Ovary (tissue), 9 donors: Measurements from ENCODE around the gene RSBN1L. TPM values are rescaled to one million over a fixed set of nuclear protein-coding genes. Genes with fewer than 3 reads are reported as not detected.

Experiments
- DNase-seq, 5 donors: peaks; one replicate each; pipeline ENCODE4 v3.0.0-alpha.2; 2019 to 2020
- H3K27ac ChIP-seq, 2 donors: fragments of 200-600 bp; one replicate each; pipeline versions ENCODE4 v1.5.1 to v1.8.0; 2019 to 2022
- H3K27me3 ChIP-seq: fragments of 200-600 bp; one replicate; pipeline ENCODE4 v1.8.0; 2022
- H3K36me3 ChIP-seq: fragments of 200-600 bp; sonication (generic); one replicate; pipeline ENCODE4 v1.5.1; 2019
- H3K4me1 ChIP-seq: one replicate; pipeline ENCODE4 v1.8.1; 2013; ENCODE audit warnings: mild to moderate bottlenecking, moderate library complexity; ENCODE audit not compliant: insufficient read depth
- H3K4me3 ChIP-seq: fragments of 200-600 bp; sonication (generic); one replicate; pipeline ENCODE4 v1.5.1; 2017
- H3K9me3 ChIP-seq, 2 donors: fragments of 200-600 bp in 1 of 2; sonication (generic) in 1 of 2; one replicate each; pipeline versions ENCODE4 v1.5.1 to v1.8.1; 2013 to 2019; ENCODE audit warnings: mild to moderate bottlenecking in 1 of 2, moderate library complexity in 1 of 2
- EP300 ChIP-seq: sonication (generic); formaldehyde crosslinking; IDR thresholded peaks from one replicate; pipeline ENCODE4 v1.6.1; 2017; ENCODE audit warnings: antibody characterized with exemption
- POLR2A ChIP-seq: fragments of 450-650 bp; IDR thresholded peaks from one replicate; pipeline ENCODE4 v1.6.1; 2017; ENCODE audit warnings: antibody characterized with exemption, mild to moderate bottlenecking, moderate library complexity
- WGBS, 3 donors: extraction: QIAGEN DNeasy Blood & Tissue Kit in 1 of 3; methylation state at CpG; one replicate each; pipeline versions ENCODE4 v1.1.5 to v1.1.7; 2013 to 2017; 5-methylcytosine and 5-hydroxymethylcytosine counted together
- intact Hi-C, 4 donors: fragments of 100-400 bp; cut with DNase I; formaldehyde crosslinking; loops; one replicate each; pipeline versions ENCODE4 v1.11.0 to v1.15.1; 2022 to 2023
- polyA plus RNA-seq, 2 donors: library from polyadenylated mRNA; stranded (reverse); fragments of 200-250 nt in 1 of 2; fragments of 350-450 nt in 1 of 2; fragmentation: Illumina TruSeq in 1 of 2; extraction: RNeasy Lipid Tissue Mini Kit (QIAGEN cat#74804) in 1 of 2; gene quantifications; one replicate each; pipeline ENCODE4 v1.2.3, GENCODE V29; 2013 to 2014
- total RNA-seq, 7 donors: library from RNA; depleted of rRNA in 2 of 7; stranded (reverse); fragments of >200 nt in 2 of 7; fragmentation: NEBNext Ultra II Directional in 3 of 7; extraction: Animal tissue kit (Norgen Biotek cat#: 25700) in 3 of 7; gene quantifications; one replicate each; pipeline versions ENCODE4 v1.1.0 to v1.2.4, GENCODE V29; 2016 to 2023
- TF ChIP-seq, protein P1 (sequence below), 3 donors: fragments of 450-650 bp in 2 of 3; fragments of 200-600 bp in 1 of 3; IDR thresholded peaks; one replicate each; pipeline versions ENCODE4 v1.5.1 to v1.8.0; 2016 to 2022; ENCODE audit warnings: antibody characterized with exemption in 3 of 3, mild to moderate bottlenecking in 1 of 3
- donor health status: DM: no; HTN: no; CAD: no; lungs with moderate emphysema.
- donor health status: DM: no; HTN: no; CAD: no.
- donor health status: Bipolar disorder and iron deficiency.
- donor health status: DM: yes; HTN: yes; CAD: no.
- donor health status: DM: no; HTN: no; CAD: no.
- donor health status: DM: yes; HTN: yes; CAD: no.

The RSBN1L gene
- total and polyA plus RNA-seq, 9 donors: 12.4 to 28.3 (median 24.1) TPM

GRCh38 chr7:77684030-77684429 lies 12.2 kb upstream of the RSBN1L start:
- Histone ChIP-seq H3K27me3 (no peaks in the 10 kb centered on the region), H3K4me3 (no peak overlapping the region), H3K36me3 (no peaks in the 10 kb centered on the region), H3K9me3 (no peaks in the 10 kb centered on the region), H3K27ac (no peak overlapping the region), H3K4me1 (peaks cover 6% of the 10 kb centered on the region)
- intact Hi-C loops: loop anchor here in 1 of 4 donors (10.0 kb wide), 1 partner anchor 1389 kb away; no protein-coding TSS in a partner anchor
- peak in 1 of 5 donors; percentile 38 for DNase-seq
- 54 to 59% (median 57%) methylated on average over 9 of the region's 9 CpGs for WGBS, 3 donors
- TF ChIP-seq, protein P1, sequence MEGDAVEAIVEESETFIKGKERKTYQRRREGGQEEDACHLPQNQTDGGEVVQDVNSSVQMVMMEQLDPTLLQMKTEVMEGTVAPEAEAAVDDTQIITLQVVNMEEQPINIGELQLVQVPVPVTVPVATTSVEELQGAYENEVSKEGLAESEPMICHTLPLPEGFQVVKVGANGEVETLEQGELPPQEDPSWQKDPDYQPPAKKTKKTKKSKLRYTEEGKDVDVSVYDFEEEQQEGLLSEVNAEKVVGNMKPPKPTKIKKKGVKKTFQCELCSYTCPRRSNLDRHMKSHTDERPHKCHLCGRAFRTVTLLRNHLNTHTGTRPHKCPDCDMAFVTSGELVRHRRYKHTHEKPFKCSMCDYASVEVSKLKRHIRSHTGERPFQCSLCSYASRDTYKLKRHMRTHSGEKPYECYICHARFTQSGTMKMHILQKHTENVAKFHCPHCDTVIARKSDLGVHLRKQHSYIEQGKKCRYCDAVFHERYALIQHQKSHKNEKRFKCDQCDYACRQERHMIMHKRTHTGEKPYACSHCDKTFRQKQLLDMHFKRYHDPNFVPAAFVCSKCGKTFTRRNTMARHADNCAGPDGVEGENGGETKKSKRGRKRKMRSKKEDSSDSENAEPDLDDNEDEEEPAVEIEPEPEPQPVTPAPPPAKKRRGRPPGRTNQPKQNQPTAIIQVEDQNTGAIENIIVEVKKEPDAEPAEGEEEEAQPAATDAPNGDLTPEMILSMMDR (IDR thresholded peaks at IDR 0.05): no peak
- TF ChIP-seq POLR2A: no peak
- TF ChIP-seq EP300: no peak

DNA sequence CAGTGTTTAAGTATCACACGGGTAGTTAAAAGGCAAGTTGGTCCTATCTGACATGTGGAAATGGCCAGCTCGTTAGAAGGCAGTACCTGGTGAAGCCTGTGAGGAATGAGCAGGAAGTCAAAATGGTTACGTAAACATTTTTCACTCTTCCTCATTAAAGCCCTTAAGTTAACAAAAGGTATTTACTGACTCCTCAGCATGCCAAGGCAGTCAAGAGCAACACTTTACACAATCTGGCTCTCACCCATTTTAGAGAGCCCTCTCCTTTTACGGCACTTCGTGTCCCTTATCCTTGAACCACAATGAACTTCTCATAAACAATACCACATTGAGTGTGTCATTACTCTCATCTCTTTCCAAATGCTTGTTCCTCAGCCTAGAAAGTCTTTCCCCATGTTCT lies 11.0 kb upstream of the RSBN1L start:
- TF ChIP-seq POLR2A: no peak
- TF ChIP-seq, protein P1 (IDR thresholded peaks at IDR 0.05): peak in 1 of 3 donors; percentile 24
- Histone ChIP-seq H3K4me3 (no peak overlapping the region), H3K27me3 (no peaks in the 10 kb centered on the region), H3K27ac (no peak overlapping the region), H3K4me1 (peaks cover 6% of the 10 kb centered on the region), H3K9me3 (no peaks in the 10 kb centered on the region), H3K36me3 (no peaks in the 10 kb centered on the region)
- WGBS, 3 donors: 21 to 34% (median 21%) methylated on average over 5 of the region's 5 CpGs
- intact Hi-C loops: loop anchor here in 2 of 4 donors (1.0 to 10.0 kb wide), 2 partner anchors 16 to 1390 kb away; no protein-coding TSS in a partner anchor
- DNase-seq: peak in 1 of 5 donors; percentile 39

- Histone ChIP-seq H3K4me1 (peaks cover 10% of the 10 kb centered on the region), H3K9me3 (no peaks in the 10 kb centered on the region), H3K27ac (peak overlapping the region in 1 of 2 donors; percentile 11), H3K4me3 (no peak overlapping the region), H3K27me3 (no peaks in the 10 kb centered on the region), H3K36me3 (no peaks in the 10 kb centered on the region)
- intact Hi-C loops: loop anchor here in 1 of 4 donors (10.0 kb wide), 1 partner anchor 1392 kb away; no protein-coding TSS in a partner anchor
- WGBS, 3 donors: 79 to 92% (median 87%) methylated on average over 1 of the region's 1 CpG
- no peak for DNase-seq
- TF ChIP-seq POLR2A: no peak
- TF ChIP-seq, protein P1 (IDR thresholded peaks at IDR 0.05): no peak
- no peak for TF ChIP-seq EP300
These were observed 9.0 kb upstream of the RSBN1L start for GRCh38 chr7:77687100-77687746.

- no peak overlapping the region for H3K4me3 ChIP-seq
- no peak overlapping the region for H3K27ac ChIP-seq
- no peaks in the 10 kb centered on the region for H3K27me3 ChIP-seq
- no peaks in the 10 kb centered on the region for H3K9me3 ChIP-seq
- H3K4me1 ChIP-seq: peaks cover 10% of the 10 kb centered on the region
- no peak for DNase-seq
- intact Hi-C loops: loop anchor here in 1 of 4 donors (10.0 kb wide), 1 partner anchor 1393 kb away; no protein-coding TSS in a partner anchor
- no peaks in the 10 kb centered on the region for H3K36me3 ChIP-seq
- TF ChIP-seq POLR2A (no peak), EP300 (no peak)
- TF ChIP-seq, protein P1 (IDR thresholded peaks at IDR 0.05): no peak
- 96 to 100% (median 98%) methylated on average over 1 of the region's 1 CpG for WGBS, 3 donors
These were observed 8.5 kb upstream of the RSBN1L start for GRCh38 chr7:77687747-77688144.
